H1 (cell line): ENCODE results near the gene DAZL. TPM values are rescaled to one million over a fixed set of nuclear protein-coding genes. Genes with fewer than 3 reads are reported as not detected.

Experiments used
- CTCF ChIA-PET: fragments of 300-600 bp; sonication (Branson Sonifier 250); formaldehyde crosslinking; loops from one replicate; lab custom pipeline; 2021; ENCODE audit not compliant: partially characterized antibody; lab: Charles Lee
- POLR2A ChIA-PET: fragments of 300-600 bp; sonication (Branson Sonifier 250); formaldehyde crosslinking; loops from one replicate; lab custom pipeline; 2021; ENCODE audit warnings: inconsistent platforms; ENCODE audit not compliant: partially characterized antibody; lab: Charles Lee
- DNase-seq, 2 experiments: peaks; one replicate each; pipeline versions ENCODE4 v3.0.0 to v3.0.0-alpha.2; 2010 to 2022; ENCODE audit warnings: low spot score in 2 of 2, low read depth in 1 of 2, mixed read lengths in 1 of 2
- FAIRE-seq: peaks from 2 replicates; lab custom pipeline; 2011; peaks lifted over from hg19 to GRCh38; lab: Jason Lieb, UNC
- H2AFZ ChIP-seq: 2 replicates; pipeline ENCODE4 v1.8.1; 2012; ENCODE audit warnings: low read length, inconsistent platforms
- H2AK5ac ChIP-seq: 2 replicates; pipeline ENCODE4 v1.6.1; 2013; ENCODE audit warnings: low read depth, low read length
- H2BK120ac ChIP-seq: replicated peaks from 2 replicates; pipeline ENCODE3; 2013; ENCODE audit warnings: low read depth, low read length, inconsistent platforms
- H2BK12ac ChIP-seq: 2 replicates; pipeline ENCODE4 v1.6.1; 2013; ENCODE audit warnings: low read depth, low read length
- H2BK15ac ChIP-seq: 2 replicates; pipeline ENCODE4 v1.6.1; 2013; ENCODE audit warnings: low read length
- H2BK20ac ChIP-seq: 2 replicates; pipeline ENCODE4 v1.6.1; 2013; ENCODE audit warnings: low read length
- H2BK5ac ChIP-seq: 2 replicates; pipeline ENCODE4 v1.6.1; 2013; ENCODE audit warnings: low read depth, low read length
- H3K14ac ChIP-seq: 2 replicates; pipeline ENCODE4 v1.6.1; 2013; ENCODE audit warnings: inconsistent platforms; ENCODE audit not compliant: insufficient read length
- H3K18ac ChIP-seq: 2 replicates; pipeline ENCODE4 v1.6.1; 2013; ENCODE audit warnings: low read length; ENCODE audit errors: extremely low read depth
- H3K23ac ChIP-seq: 2 replicates; pipeline ENCODE4 v1.6.1; 2013; ENCODE audit warnings: inconsistent platforms; ENCODE audit not compliant: insufficient read length
- H3K23me2 ChIP-seq: 2 replicates; pipeline ENCODE4 v1.6.1; 2013; ENCODE audit warnings: low read depth, low read length
- H3K27ac ChIP-seq: 2 replicates; pipeline ENCODE4 v1.6.1; 2011; ENCODE audit warnings: low read depth, low read length, inconsistent platforms
- H3K27me3 ChIP-seq, 4 experiments: replicated peaks in 1 of 4; 1 replicate in 1 of 4; 2 replicates in 3 of 4; pipeline versions ENCODE4 v1.6.1 to v1.8.1; 2011 to 2013; ENCODE audit warnings: low read length in 3 of 4, mild to moderate bottlenecking in 3 of 4, inconsistent platforms in 2 of 4, mixed read lengths in 2 of 4, moderate library complexity in 1 of 4; ENCODE audit not compliant: control insufficient read depth in 3 of 4, insufficient read depth in 3 of 4; ENCODE audit errors: extremely low read depth in 1 of 4
- H3K36me3 ChIP-seq, 4 experiments: 2 replicates each; pipeline versions ENCODE4 v1.6.1 to v1.8.1; 2011 to 2013; ENCODE audit warnings: mild to moderate bottlenecking in 4 of 4, low read length in 3 of 4, moderate library complexity in 2 of 4, control low read depth in 1 of 4, inconsistent platforms in 1 of 4; ENCODE audit not compliant: insufficient read depth in 4 of 4, control insufficient read depth in 2 of 4
- H3K4ac ChIP-seq: replicated peaks from 2 replicates; pipeline ENCODE3; 2013; ENCODE audit warnings: low read length, low read depth, mixed read lengths, inconsistent platforms; ENCODE audit not compliant: insufficient read length
- H3K4me1 ChIP-seq, 4 experiments: replicated peaks in 1 of 4; 1 replicate in 1 of 4; 2 replicates in 3 of 4; pipeline versions ENCODE4 v1.6.1 to v1.8.1; 2011 to 2013; ENCODE audit warnings: low read length in 3 of 4, inconsistent platforms in 2 of 4, mixed read lengths in 1 of 4; ENCODE audit not compliant: insufficient read depth in 4 of 4, control insufficient read depth in 3 of 4
- H3K4me2 ChIP-seq, 2 experiments: 2 replicates each; pipeline versions ENCODE4 v1.6.1 to v1.8.1; 2011 to 2013; ENCODE audit warnings: low read depth in 2 of 2, low read length in 2 of 2, control low read depth in 1 of 2, inconsistent platforms in 1 of 2, mild to moderate bottlenecking in 1 of 2; ENCODE audit not compliant: insufficient read depth in 1 of 2
- H3K4me3 ChIP-seq, 4 experiments: fragments of 200-600, 300-600 bp in 1 of 4; sonication (generic), shearing (Covaris generic), sonication (Bioruptor Twin) in 1 of 4; 2 replicates each; pipeline versions ENCODE4 v1.5.1 to v1.8.1; 2011 to 2016; ENCODE audit warnings: low read length in 4 of 4, low read depth in 3 of 4, control low read depth in 2 of 4, inconsistent platforms in 2 of 4, mild to moderate bottlenecking in 2 of 4, mixed read lengths in 1 of 4, moderate library complexity in 1 of 4; ENCODE audit not compliant: insufficient read depth in 2 of 4; ENCODE audit errors: extremely low read depth in 1 of 4
- H3K56ac ChIP-seq: replicated peaks from 2 replicates; pipeline ENCODE3; 2013; ENCODE audit warnings: low read depth, mild to moderate bottlenecking, mixed read lengths, low read length, inconsistent platforms; ENCODE audit not compliant: insufficient read length
- H3K79me1 ChIP-seq: 2 replicates; pipeline ENCODE4 v1.6.1; 2013; ENCODE audit warnings: low read depth, low read length, control low read depth
- H3K79me2 ChIP-seq, 2 experiments: 2 replicates each; pipeline versions ENCODE4 v1.6.1 to v1.8.1; 2012 to 2013; ENCODE audit warnings: low read length in 2 of 2, mild to moderate bottlenecking in 2 of 2, inconsistent platforms in 1 of 2; ENCODE audit not compliant: insufficient read depth in 2 of 2, control insufficient read depth in 1 of 2
- H3K9ac ChIP-seq, 4 experiments: replicated peaks in 1 of 4; 1 replicate in 1 of 4; 2 replicates in 3 of 4; pipeline versions ENCODE4 v1.6.1 to v1.8.1; 2011 to 2013; ENCODE audit warnings: low read depth in 3 of 4, low read length in 3 of 4, control low read depth in 2 of 4, mild to moderate bottlenecking in 2 of 4, moderate library complexity in 2 of 4, inconsistent platforms in 1 of 4; ENCODE audit errors: extremely low read depth in 1 of 4
- H3K9me3 ChIP-seq, 2 experiments: 2 replicates each; pipeline versions ENCODE4 v1.6.1 to v1.8.1; 2012 to 2013; ENCODE audit warnings: mild to moderate bottlenecking in 2 of 2, moderate library complexity in 2 of 2, control low read depth in 1 of 2, inconsistent platforms in 1 of 2, low read depth in 1 of 2, low read length in 1 of 2, mixed read lengths in 1 of 2; ENCODE audit not compliant: insufficient read depth in 2 of 2
- H4K20me1 ChIP-seq, 2 experiments: replicated peaks in 1 of 2; 2 replicates each; pipeline versions ENCODE3 to v1.8.1; 2011 to 2013; ENCODE audit warnings: inconsistent platforms in 2 of 2, low read length in 2 of 2, mild to moderate bottlenecking in 1 of 2; ENCODE audit not compliant: insufficient read depth in 2 of 2, control insufficient read depth in 1 of 2
- H4K5ac ChIP-seq: 2 replicates; pipeline ENCODE4 v1.6.1; 2013; ENCODE audit warnings: low read length, low read depth, mixed read lengths, inconsistent platforms; ENCODE audit not compliant: insufficient read length
- H4K8ac ChIP-seq: 2 replicates; pipeline ENCODE4 v1.8.0; 2013; ENCODE audit warnings: mild to moderate bottlenecking, moderate library complexity, low read length, inconsistent platforms; ENCODE audit not compliant: insufficient read depth; ENCODE audit errors: extremely low read depth
- H4K91ac ChIP-seq: replicated peaks from 2 replicates; pipeline ENCODE3; 2013; ENCODE audit warnings: low read length, mixed read lengths, inconsistent platforms; ENCODE audit not compliant: insufficient read length
- BRCA1 ChIP-seq: IDR thresholded peaks from 2 replicates; pipeline ENCODE4 v1.6.1; 2012; ENCODE audit warnings: low read depth, low read length, improper control_type of control experiment
- CBX8 ChIP-seq: fragments of 300-800, 300-1000 bp; sonication (generic); IDR thresholded peaks from 2 replicates; pipeline ENCODE4 v1.7.1; 2016; ENCODE audit warnings: low read depth, low read length, borderline replicate concordance
- CEBPB ChIP-seq: IDR thresholded peaks from 2 replicates; pipeline ENCODE4 v1.6.1; 2012; ENCODE audit warnings: low read depth, low read length
- POLR2AphosphoS5 ChIP-seq: IDR thresholded peaks from 2 replicates; pipeline ENCODE4 v1.6.1; 2011; ENCODE audit warnings: low read depth, low read length
- RAD21 ChIP-seq, 2 experiments: IDR thresholded peaks in 1 of 2; conservative IDR thresholded peaks in 1 of 2; 2 replicates each; pipeline ENCODE4 v1.6.1; 2011; ENCODE audit warnings: low read depth in 2 of 2, low read length in 2 of 2, improper control_type of control experiment in 1 of 2, inconsistent platforms in 1 of 2, mild to moderate bottlenecking in 1 of 2, moderate library complexity in 1 of 2
- SAP30 ChIP-seq: fragments of 300-600 bp; sonication (generic); IDR thresholded peaks from 2 replicates; pipeline ENCODE4 v1.7.1; 2012; ENCODE audit warnings: low read length, moderate library complexity, mild to moderate bottlenecking, inconsistent platforms; ENCODE audit not compliant: insufficient read depth, insufficient replicate concordance
- SIN3A ChIP-seq, 2 experiments: IDR thresholded peaks in 1 of 2; conservative IDR thresholded peaks in 1 of 2; 2 replicates each; pipeline ENCODE4 v1.6.1; 2011 to 2012; ENCODE audit warnings: low read length in 2 of 2, improper control_type of control experiment in 1 of 2, low read depth in 1 of 2, mild to moderate bottlenecking in 1 of 2
- SUZ12 ChIP-seq: fragments of 200-600 bp; sonication (generic); IDR thresholded peaks from 2 replicates; pipeline ENCODE4 v1.6.1; 2012; ENCODE audit warnings: mild to moderate bottlenecking, inconsistent platforms, low read length, moderate library complexity, mixed read lengths
- TEAD4 ChIP-seq: IDR thresholded peaks from 2 replicates; pipeline ENCODE4 v1.6.1; 2012; ENCODE audit warnings: low read depth, low read length, inconsistent platforms, mixed read lengths
- YY1 ChIP-seq: IDR thresholded peaks from 2 replicates; pipeline ENCODE4 v1.6.1; 2011; ENCODE audit warnings: low read depth, mild to moderate bottlenecking, low read length
- WGBS, 2 experiments: shearing (Covaris generic) in 1 of 2; methylation state at CpG; one replicate each; pipeline versions ENCODE4 v1.1.6 to v1.1.7; 2013 to 2015; ENCODE audit warnings: low lambda C conversion rate in 2 of 2, mixed read lengths in 2 of 2, inconsistent platforms in 1 of 2, low coverage in 1 of 2, missing lambda C conversion rate in 1 of 2; ENCODE audit not compliant: insufficient replicate concordance in 2 of 2, insufficient coverage in 1 of 2, insufficient read length in 1 of 2; ENCODE audit errors: extremely low coverage in 1 of 2, missing lambda C conversion rate in 1 of 2; 5-methylcytosine and 5-hydroxymethylcytosine counted together
- polyA plus RNA-seq, 7 experiments: library from polyadenylated mRNA; depleted of rRNA in 3 of 7; stranded (reverse) in 5 of 7; unstranded in 2 of 7; fragments of >200 nt in 5 of 7; fragments of 200-250 nt in 2 of 7; gene quantifications; 1 replicate in 5 of 7; 2 replicates in 1 of 7; 4 replicates in 1 of 7; pipeline versions ENCODE4 v1.2.1 to v1.2.3, GENCODE V29; 2011 to 2013; ENCODE audit warnings: missing spikeins in 2 of 7, mixed read lengths in 2 of 7
- total RNA-seq: library from RNA; stranded (reverse); fragmentation: NEBNext Ultra II Directional; extraction: Animal tissue kit (Norgen Biotek cat#: 25700); gene quantifications from 2 replicates; pipeline ENCODE4 v1.2.1, GENCODE V29; 2021
- TF ChIP-seq, protein P1 (sequence below): IDR thresholded peaks from 2 replicates; pipeline ENCODE4 v1.6.1; 2011; ENCODE audit warnings: low read depth, mild to moderate bottlenecking, low read length; ENCODE audit not compliant: insufficient read depth
- TF ChIP-seq, protein P2 (sequence below): IDR thresholded peaks from 2 replicates; pipeline ENCODE4 v1.6.1; 2011; ENCODE audit warnings: low read length, improper control_type of control experiment

The DAZL gene
- total and polyA plus RNA-seq, 2 of the 8 experiments (the other 6 are each of a cell fraction or from before 2014, with no cell fraction given), result 3.4 to 5.9 TPM

DNA sequence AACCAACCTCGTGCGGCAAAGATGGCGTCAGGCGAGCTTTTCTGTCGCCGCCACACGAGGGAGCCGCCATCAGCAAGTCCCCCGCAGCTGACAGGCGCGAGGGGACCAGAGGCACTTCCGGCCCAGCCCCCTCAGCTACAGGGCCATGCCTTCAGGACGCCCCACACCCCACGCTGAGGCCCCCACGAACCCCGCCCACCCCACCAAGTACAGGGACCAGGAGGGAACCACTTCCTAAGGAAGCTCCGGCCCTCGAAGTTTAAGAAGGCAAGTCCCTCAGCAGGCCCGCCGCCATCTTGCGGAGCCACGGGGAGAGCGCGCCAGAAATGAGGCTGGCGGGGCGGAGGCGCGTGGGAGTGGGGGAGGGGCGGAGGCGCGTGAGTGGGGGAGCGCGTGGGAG, 790 bp downstream of the DAZL start:
- FAIRE-seq (no peak), DNase-seq (no peak)
- Histone ChIP-seq H2BK20ac (no peak overlapping the region), H3K23ac (no peak overlapping the region), H4K8ac (no peak overlapping the region), H4K5ac (no peak overlapping the region), H2BK12ac (no peak overlapping the region; the same call in 1 of the 2 replicates), H3K4me1 (peaks cover 0 to 5% (median 4%) of the 10 kb centered on the region in 4 experiments; a peak in 2 of 7 replicates), H3K14ac (no peak overlapping the region), H3K4ac (no peak overlapping the region), H3K27me3 (no peaks in the 10 kb centered on the region), H3K9me3 (peaks cover 0 to 16% of the 10 kb centered on the region in 2 experiments; a peak in 1 of 4 replicates), H2BK120ac (no peak overlapping the region), H3K23me2 (no peaks in the 10 kb centered on the region), H4K20me1 (no peaks in the 10 kb centered on the region), H2AK5ac (no peak overlapping the region), H4K91ac (no peak overlapping the region), H3K9ac (no peak overlapping the region), H3K79me2 (no peaks in the 10 kb centered on the region), H3K27ac (no peak overlapping the region), H3K79me1 (no peaks in the 10 kb centered on the region), H3K18ac (no peak overlapping the region), H2BK15ac (no peak overlapping the region), H3K4me2 (no peak overlapping the region), H2AFZ (no peak overlapping the region), H3K36me3 (peaks cover 0 to 13% (median 0%) of the 10 kb centered on the region in 4 experiments; a peak in 2 of 8 replicates), H3K56ac (no peak overlapping the region), H2BK5ac (no peak overlapping the region), H3K4me3 (no peak overlapping the region)
- ChIA-PET POLR2A (no interaction called here), CTCF (interaction anchor here (0.7 to 1.2 kb wide), 7 partner anchors 42 to 425 kb away, joined by 3 to 4 read pairs (median 3); no protein-coding TSS in a partner anchor)
- WGBS, 2 experiments, result 87% methylated on average over 13 of the region's 33 CpGs; no CpG with 5 or more reads in 1 of the 2 experiments
- TF ChIP-seq CEBPB (no peak), POLR2AphosphoS5 (no peak), SAP30 (no peak), TEAD4 (no peak), YY1 (peak; percentile 84), BRCA1 (no peak), SUZ12 (no peak), SIN3A (conservative IDR thresholded peaks at IDR 0.05 in 1 of 2, IDR thresholded peaks at IDR 0.05 in 1 of 2; ENCODE audit: low read depth in 1 of 2, low read length in 2 of 2) (no peak), RAD21 (IDR thresholded peaks at IDR 0.05 in 1 of 2, conservative IDR thresholded peaks at IDR 0.05 in 1 of 2; ENCODE audit: low read depth in 2 of 2, low read length in 2 of 2) (peak; percentile 47 to 61), CBX8 (no peak)
- TF ChIP-seq, protein P1, sequence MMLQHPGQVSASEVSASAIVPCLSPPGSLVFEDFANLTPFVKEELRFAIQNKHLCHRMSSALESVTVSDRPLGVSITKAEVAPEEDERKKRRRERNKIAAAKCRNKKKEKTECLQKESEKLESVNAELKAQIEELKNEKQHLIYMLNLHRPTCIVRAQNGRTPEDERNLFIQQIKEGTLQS, result no peak
- TF ChIP-seq, protein P2, sequence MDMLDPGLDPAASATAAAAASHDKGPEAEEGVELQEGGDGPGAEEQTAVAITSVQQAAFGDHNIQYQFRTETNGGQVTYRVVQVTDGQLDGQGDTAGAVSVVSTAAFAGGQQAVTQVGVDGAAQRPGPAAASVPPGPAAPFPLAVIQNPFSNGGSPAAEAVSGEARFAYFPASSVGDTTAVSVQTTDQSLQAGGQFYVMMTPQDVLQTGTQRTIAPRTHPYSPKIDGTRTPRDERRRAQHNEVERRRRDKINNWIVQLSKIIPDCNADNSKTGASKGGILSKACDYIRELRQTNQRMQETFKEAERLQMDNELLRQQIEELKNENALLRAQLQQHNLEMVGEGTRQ, result no peak
